Adrenal gland (tissue), 5 donors: ENCODE results near the gene PIGQ.

ENCODE experiments used
- POLR2A ChIP-seq, 2 donors: fragments of 450-650 bp; IDR thresholded peaks; one replicate each; pipeline ENCODE4 v1.6.1; 2017; ENCODE audit warnings: antibody characterized with exemption in 2 of 2, mild to moderate bottlenecking in 2 of 2, moderate library complexity in 1 of 2
- TF ChIP-seq, protein P1 (sequence below), 6 experiments: fragments of 450-650 bp in 4 of 6; fragments of 200-600 bp in 2 of 6; sonication (generic) in 1 of 6; IDR thresholded peaks; 1 replicate in 5 of 6; 2 replicates in 1 of 6; pipeline versions ENCODE4 v1.5.1 to v1.8.0; 2016 to 2021; ENCODE audit warnings: antibody characterized with exemption in 6 of 6, mild to moderate bottlenecking in 2 of 6, moderate library complexity in 1 of 6
- donor health status: DM: no; HTN: no; CAD: no.

DNA sequence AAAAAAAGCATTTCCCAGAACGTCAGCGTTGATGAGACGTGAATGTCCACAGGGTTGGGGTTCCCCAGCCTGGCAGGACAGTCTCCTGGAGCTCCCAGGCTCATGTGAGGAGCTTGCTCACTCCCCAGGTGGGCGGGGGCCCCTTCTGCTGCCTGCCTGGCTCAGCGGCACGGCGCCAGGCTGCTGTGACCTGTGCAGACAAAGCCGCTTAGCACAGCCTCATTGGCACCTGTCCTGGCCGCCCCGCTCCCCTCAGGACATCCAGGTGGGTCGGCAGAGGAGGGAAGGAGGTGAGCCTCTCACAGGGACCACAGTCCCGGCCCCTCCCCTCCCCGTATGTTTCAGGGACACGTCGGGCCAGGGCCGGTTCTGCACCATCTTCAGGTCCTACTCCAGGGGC lies 48.1 kb downstream of the PIGQ start:
- TF ChIP-seq, protein P1, sequence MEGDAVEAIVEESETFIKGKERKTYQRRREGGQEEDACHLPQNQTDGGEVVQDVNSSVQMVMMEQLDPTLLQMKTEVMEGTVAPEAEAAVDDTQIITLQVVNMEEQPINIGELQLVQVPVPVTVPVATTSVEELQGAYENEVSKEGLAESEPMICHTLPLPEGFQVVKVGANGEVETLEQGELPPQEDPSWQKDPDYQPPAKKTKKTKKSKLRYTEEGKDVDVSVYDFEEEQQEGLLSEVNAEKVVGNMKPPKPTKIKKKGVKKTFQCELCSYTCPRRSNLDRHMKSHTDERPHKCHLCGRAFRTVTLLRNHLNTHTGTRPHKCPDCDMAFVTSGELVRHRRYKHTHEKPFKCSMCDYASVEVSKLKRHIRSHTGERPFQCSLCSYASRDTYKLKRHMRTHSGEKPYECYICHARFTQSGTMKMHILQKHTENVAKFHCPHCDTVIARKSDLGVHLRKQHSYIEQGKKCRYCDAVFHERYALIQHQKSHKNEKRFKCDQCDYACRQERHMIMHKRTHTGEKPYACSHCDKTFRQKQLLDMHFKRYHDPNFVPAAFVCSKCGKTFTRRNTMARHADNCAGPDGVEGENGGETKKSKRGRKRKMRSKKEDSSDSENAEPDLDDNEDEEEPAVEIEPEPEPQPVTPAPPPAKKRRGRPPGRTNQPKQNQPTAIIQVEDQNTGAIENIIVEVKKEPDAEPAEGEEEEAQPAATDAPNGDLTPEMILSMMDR (IDR thresholded peaks at IDR 0.05), result no peak
- TF ChIP-seq POLR2A (IDR thresholded peaks at IDR 0.05), result no peak
